ENCODE data around the gene NUP35.
"Not testable (repeated sequence)": the region's sequence is repeated elsewhere in the genome, so short reads cannot be mapped to it uniquely, and the experiment has no call there.

The NUP35 gene

DNA sequence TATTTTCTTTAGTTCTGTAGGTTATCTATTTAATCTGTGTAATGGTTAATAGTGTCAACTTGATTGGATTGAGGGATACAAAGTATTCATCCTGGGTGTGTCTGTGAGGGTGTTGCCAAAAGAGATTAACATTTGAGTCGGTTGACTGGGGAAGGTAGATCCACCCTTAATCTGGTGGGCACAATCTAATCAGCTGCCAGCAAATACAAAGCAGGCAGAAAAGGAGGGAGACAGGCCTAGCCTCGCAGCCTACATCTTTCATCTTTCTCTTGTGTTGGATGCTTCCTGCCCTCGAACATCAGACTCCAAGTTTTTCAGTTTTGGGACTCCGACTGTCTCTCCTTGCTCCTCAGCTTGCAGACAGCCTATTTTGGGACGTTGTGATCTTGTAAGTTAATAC is 42.7 kb downstream of the NUP35 start:
- peaks cover 26% of the 10 kb centered on the region for H3K4me1 Mint-ChIP-seq
- H3K4me3 Mint-ChIP-seq, H3K27ac Mint-ChIP-seq, H3K27me3 Mint-ChIP-seq, ATAC-seq, DNase-seq, H3K9me3 Mint-ChIP-seq: not testable (repeated sequence)

GRCh38 chr2:183172220-183172887 is 48.1 kb downstream of the NUP35 start:
- ATAC-seq (no peak), DNase-seq (no peak)
- Mint-ChIP-seq H3K27me3 (no peaks in the 10 kb centered on the region), H3K27ac (peak overlapping the region in 1 of 2 donors; percentile 73), H3K4me3 (no peak overlapping the region), H3K4me1 (peaks cover 26% of the 10 kb centered on the region), H3K9me3 (peaks cover 19% of the 10 kb centered on the region in 2 donors)

DNA sequence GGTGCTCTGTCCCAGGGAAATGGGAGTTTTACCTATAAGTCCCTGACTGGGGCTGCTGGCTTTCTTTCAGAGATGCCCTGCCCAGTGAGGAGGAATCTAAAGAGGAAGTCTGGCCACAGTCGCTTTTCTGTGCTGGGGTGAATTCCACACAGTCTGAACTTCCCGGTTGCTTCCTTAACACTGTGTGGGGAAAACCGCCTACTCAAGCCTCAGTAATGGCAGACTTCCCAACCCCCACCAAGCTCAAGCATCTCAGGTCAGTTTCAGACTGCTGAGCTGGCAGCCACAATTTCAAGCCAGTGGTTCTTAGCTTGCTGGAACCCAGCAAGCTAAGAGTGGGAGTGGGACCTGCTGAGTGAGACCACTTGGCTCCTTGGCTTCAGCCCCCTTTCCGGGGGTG is 54.9 kb downstream of the NUP35 start:
- Mint-ChIP-seq H3K4me3 (no peak overlapping the region), H3K4me1 (no peaks in the 10 kb centered on the region), H3K27ac (peak overlapping the region in 1 of 2 donors; percentile 83), H3K9me3 (peaks cover 40 to 41% of the 10 kb centered on the region in 2 donors), H3K27me3 (no peaks in the 10 kb centered on the region)
- no peak for DNase-seq
- ATAC-seq = no peak

GRCh38 chr2:183185534-183185933 is 61.3 kb downstream of the NUP35 start:
- ATAC-seq (no peak), DNase-seq (no peak)
- Mint-ChIP-seq H3K4me1 (peaks cover 30% of the 10 kb centered on the region), H3K4me3 (no peak overlapping the region), H3K27ac (no peak overlapping the region), H3K9me3 (peaks cover 15 to 24% of the 10 kb centered on the region in 2 donors), H3K27me3 (no peaks in the 10 kb centered on the region)

DNA sequence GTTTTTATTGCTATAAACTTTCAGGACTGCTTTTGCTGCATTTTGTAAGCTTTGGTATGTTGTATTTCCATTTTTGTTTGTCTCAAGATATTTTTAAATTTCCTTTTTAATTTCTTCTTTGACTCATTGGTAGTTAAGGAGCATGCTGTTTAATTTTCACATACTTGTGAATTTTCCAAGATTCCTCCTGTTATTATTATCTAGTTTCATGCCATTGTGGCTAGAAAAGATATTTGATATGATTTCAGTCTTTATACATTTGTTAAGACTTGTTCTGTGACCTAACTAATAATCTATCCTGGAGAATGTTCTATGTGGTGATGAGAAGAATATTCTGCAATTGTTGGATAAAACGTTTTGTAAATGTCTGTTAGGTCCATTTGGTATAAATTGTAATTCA is 62.1 kb downstream of the NUP35 start:
- ATAC-seq (no peak), DNase-seq (no peak)
- peaks cover 15 to 24% of the 10 kb centered on the region in 2 donors for H3K9me3 Mint-ChIP-seq
- peaks cover 30% of the 10 kb centered on the region for H3K4me1 Mint-ChIP-seq
- H3K27ac Mint-ChIP-seq = no peak overlapping the region
- H3K27me3 Mint-ChIP-seq = no peaks in the 10 kb centered on the region
- H3K4me3 Mint-ChIP-seq = no peak overlapping the region

- no peak overlapping the region for H3K27ac Mint-ChIP-seq
Measured at GRCh38 chr2:183186766-183187165, 62.5 kb downstream of the NUP35 start.

GRCh38 chr2:183192343-183192742 is 68.1 kb downstream of the NUP35 start:
- Mint-ChIP-seq H3K4me1 (peaks cover 5% of the 10 kb centered on the region), H3K27me3 (no peaks in the 10 kb centered on the region), H3K9me3 (peaks cover 0 to 5% of the 10 kb centered on the region in 2 donors), H3K27ac (no peak overlapping the region), H3K4me3 (no peak overlapping the region)
- no peak for DNase-seq
- ATAC-seq = no peak

More at GRCh38 chr2:183186766-183187165, 62.5 kb downstream of the NUP35 start:
- Mint-ChIP-seq H3K4me1 (peaks cover 30% of the 10 kb centered on the region), H3K4me3 (peak overlapping the region in 1 of 2 donors; percentile 20), H3K9me3 (peaks cover 15 to 24% of the 10 kb centered on the region in 2 donors), H3K27me3 (no peaks in the 10 kb centered on the region)
- DNase-seq (no peak), ATAC-seq (no peak)

DNA sequence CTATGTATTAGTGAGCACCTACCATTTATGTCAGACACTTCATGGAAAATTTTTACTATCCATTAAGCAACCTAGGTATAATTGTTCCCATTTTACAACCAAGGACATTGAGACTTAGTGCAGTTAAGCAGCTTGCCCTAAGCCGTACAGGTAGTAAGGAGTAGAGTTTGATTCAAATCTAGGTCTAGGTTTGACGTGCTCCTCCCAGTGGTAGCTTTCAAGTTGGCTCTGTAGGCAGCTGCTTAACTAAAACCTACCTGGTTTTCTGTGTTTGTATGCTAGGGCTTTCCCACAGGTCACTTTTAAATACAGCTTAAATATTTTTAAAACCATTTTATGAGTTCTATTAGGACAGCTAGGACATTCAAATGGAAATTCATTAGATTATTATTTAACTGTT is 69.7 kb downstream of the NUP35 start:
- peaks cover 0 to 5% of the 10 kb centered on the region in 2 donors for H3K9me3 Mint-ChIP-seq

DNA sequence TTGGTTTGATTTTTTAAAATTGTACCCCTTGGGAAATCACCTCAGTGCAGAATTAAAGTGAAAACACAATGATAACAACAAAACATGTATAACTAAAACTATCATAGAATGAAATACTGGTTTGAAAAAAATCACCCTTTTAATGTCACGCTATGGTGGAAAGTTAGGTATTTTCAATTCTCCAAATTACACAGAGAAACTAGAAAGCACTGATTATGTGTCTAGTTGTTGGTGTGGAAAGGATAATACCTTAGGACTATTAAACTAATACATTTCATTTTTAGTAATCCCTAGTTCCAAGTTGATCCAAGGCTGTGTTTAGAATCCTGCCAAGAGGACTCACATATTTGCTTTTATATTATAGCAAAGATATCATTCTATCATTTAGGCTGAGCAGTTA is 71.2 kb downstream of the NUP35 start:
- H3K27me3 Mint-ChIP-seq = no peaks in the 10 kb centered on the region
- H3K9me3 Mint-ChIP-seq = peaks cover 0 to 5% of the 10 kb centered on the region in 2 donors
- ATAC-seq (no peak), DNase-seq (no peak)
- H3K4me1 Mint-ChIP-seq = no peaks in the 10 kb centered on the region
- H3K4me3 Mint-ChIP-seq = no peak overlapping the region
- no peak overlapping the region for H3K27ac Mint-ChIP-seq

More for the DNA sequence above, 69.7 kb downstream of the NUP35 start:
- DNase-seq = no peak
- Mint-ChIP-seq H3K27me3 (no peaks in the 10 kb centered on the region), H3K4me3 (no peak overlapping the region), H3K4me1 (no peaks in the 10 kb centered on the region), H3K27ac (no peak overlapping the region)
- ATAC-seq = no peak

DNA sequence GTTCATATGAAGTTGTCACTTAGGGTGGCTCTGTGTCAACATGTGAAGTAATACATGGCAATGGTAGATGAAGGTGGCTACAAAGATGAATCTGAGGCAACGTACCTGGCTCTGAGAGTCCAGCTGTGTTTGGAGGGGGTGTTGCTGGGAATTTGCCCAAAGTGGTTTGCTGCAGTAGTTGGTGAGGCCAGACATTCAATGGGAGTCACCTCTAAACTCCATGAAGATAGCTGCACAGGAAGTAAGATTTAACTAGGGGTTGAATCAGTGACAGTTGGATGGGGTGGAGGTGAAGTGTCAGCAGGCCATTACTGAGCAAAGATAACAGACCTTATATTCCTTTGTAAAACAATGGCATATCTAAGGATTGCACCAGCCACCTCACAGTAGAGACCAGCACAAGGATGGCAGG is 71.8 kb downstream of the NUP35 start:
- ATAC-seq (no peak), DNase-seq (no peak)
- Mint-ChIP-seq H3K4me1 (no peaks in the 10 kb centered on the region), H3K27ac (peak overlapping the region in 1 of 2 donors; percentile 64), H3K27me3 (no peaks in the 10 kb centered on the region), H3K9me3 (peaks cover 0 to 5% of the 10 kb centered on the region in 2 donors), H3K4me3 (no peak overlapping the region)

DNA sequence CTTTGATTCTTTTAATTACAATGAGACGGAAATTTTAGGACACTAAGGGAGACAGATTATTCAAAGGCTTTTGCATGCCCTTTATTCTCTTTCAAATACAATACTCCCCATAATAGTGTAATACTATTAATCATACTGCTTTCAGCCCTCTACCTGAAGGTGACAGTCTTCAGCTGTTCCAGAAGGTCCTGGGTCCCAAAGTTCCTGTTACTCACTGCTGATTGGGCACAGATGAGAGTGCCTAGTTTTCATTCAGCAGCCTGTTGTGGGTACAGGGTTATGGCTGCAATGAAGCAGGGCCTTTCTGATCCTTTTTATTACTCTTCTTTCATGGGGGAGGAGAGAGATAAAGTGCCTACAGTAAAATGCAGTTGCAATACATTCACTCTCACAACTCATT is 80.2 kb downstream of the NUP35 start:
- peaks cover 3% of the 10 kb centered on the region for H3K4me1 Mint-ChIP-seq
- ATAC-seq = no peak
- H3K9me3 Mint-ChIP-seq = peaks cover 0 to 12% of the 10 kb centered on the region in 2 donors
- DNase-seq = no peak
- H3K27me3 Mint-ChIP-seq = no peaks in the 10 kb centered on the region
- no peak overlapping the region for H3K27ac Mint-ChIP-seq
- no peak overlapping the region for H3K4me3 Mint-ChIP-seq

- no peaks in the 10 kb centered on the region for H3K27me3 Mint-ChIP-seq
- H3K27ac Mint-ChIP-seq = no peak overlapping the region
- H3K4me3 Mint-ChIP-seq = no peak overlapping the region
- DNase-seq (no peak), ATAC-seq (no peak)
- H3K9me3 Mint-ChIP-seq = peaks cover 9 to 22% of the 10 kb centered on the region in 2 donors
- H3K4me1 Mint-ChIP-seq = peaks cover 5% of the 10 kb centered on the region
Measured at GRCh38 chr2:183207110-183207509, 82.9 kb downstream of the NUP35 start.

GRCh38 chr2:183209395-183210028 is 85.3 kb downstream of the NUP35 start:
- Mint-ChIP-seq H3K27ac (peak overlapping the region in 1 of 2 donors; percentile 47), H3K4me3 (no peak overlapping the region), H3K27me3 (no peaks in the 10 kb centered on the region), H3K9me3 (peaks cover 9 to 22% of the 10 kb centered on the region in 2 donors), H3K4me1 (peaks cover 18% of the 10 kb centered on the region)
- ATAC-seq = no peak
- DNase-seq = no peak
